Kidney (tissue), 14 donors: ENCODE measurements around the gene DUXB. TPM values are rescaled to one million over a fixed set of nuclear protein-coding genes. Genes with fewer than 3 reads are reported as not detected.

Experiments
- DNase-seq, 5 donors: peaks; one replicate each; pipeline ENCODE4 v3.0.0-alpha.2; 2013 to 2020
- FAIRE-seq: peaks from 2 replicates; lab custom pipeline; 2012; peaks lifted over from hg19 to GRCh38; lab: Jason Lieb, UNC
- H3K27ac ChIP-seq, 2 donors: one replicate each; pipeline ENCODE4 v1.7.0; 2013; ENCODE audit warnings: low read depth in 2 of 2, low read length in 2 of 2, inconsistent platforms in 1 of 2
- H3K27me3 ChIP-seq: one replicate; pipeline ENCODE4 v1.7.1; 2013; ENCODE audit warnings: low read length, inconsistent platforms; ENCODE audit not compliant: control insufficient read depth, insufficient read depth
- H3K36me3 ChIP-seq, 3 donors: one replicate each; pipeline versions ENCODE4 v1.7.0 to v1.7.1; 2013; ENCODE audit warnings: low read length in 3 of 3, control low read depth in 1 of 3, inconsistent platforms in 1 of 3; ENCODE audit not compliant: insufficient read depth in 3 of 3, control insufficient read depth in 2 of 3
- H3K4me1 ChIP-seq, 3 donors: one replicate each; pipeline versions ENCODE4 v1.7.0 to v1.7.1; 2013; ENCODE audit warnings: low read length in 3 of 3, inconsistent platforms in 1 of 3, low read depth in 1 of 3; ENCODE audit not compliant: control insufficient read depth in 2 of 3, insufficient read depth in 2 of 3
- H3K4me3 ChIP-seq, 3 donors: one replicate each; pipeline versions ENCODE4 v1.7.0 to v1.8.1; 2013; ENCODE audit warnings: low read length in 3 of 3, control low read depth in 1 of 3, inconsistent platforms in 1 of 3
- H3K9ac ChIP-seq, 3 donors: one replicate each; pipeline versions ENCODE4 v1.7.0 to v1.7.1; 2013; ENCODE audit warnings: low read length in 3 of 3, control low read depth in 1 of 3, inconsistent platforms in 1 of 3
- H3K9me3 ChIP-seq, 3 donors: one replicate each; pipeline versions ENCODE4 v1.7.0 to v1.7.1; 2013; ENCODE audit warnings: low read length in 3 of 3, control low read depth in 1 of 3, inconsistent platforms in 1 of 3; ENCODE audit not compliant: control insufficient read depth in 2 of 3, insufficient read depth in 1 of 3
- intact Hi-C: fragments of 100-400 bp; cut with DNase I; formaldehyde crosslinking; loops from one replicate; pipeline ENCODE4 v1.11.1; 2022
- polyA plus RNA-seq: library from polyadenylated mRNA; stranded (reverse); fragments of 350-450 nt; fragmentation: Illumina TruSeq; extraction: RNeasy Lipid Tissue Mini Kit (QIAGEN cat#74804); gene quantifications from one replicate; pipeline ENCODE4 v1.2.3, GENCODE V29; 2014; ENCODE audit warnings: low read depth, low replicate concordance; ENCODE audit not compliant: insufficient read depth
- total RNA-seq: library from RNA; stranded (reverse); fragmentation: NEBNext Ultra II Directional; extraction: Animal tissue kit (Norgen Biotek cat#: 25700); gene quantifications from one replicate; pipeline ENCODE4 v1.2.1, GENCODE V29; 2021
- TF ChIP-seq, protein P1 (sequence below): IDR thresholded peaks from 3 replicates; pipeline ENCODE4 v1.5.1; 2012; ENCODE audit warnings: mild to moderate bottlenecking, moderate library complexity, borderline replicate concordance; ENCODE audit not compliant: insufficient read depth; ENCODE audit errors: extremely low read depth
- donor health status: control.
- donor health status: control.
- donor health status: control.
- donor health status: control.
- donor health status: control.
- donor health status: DM: yes; HTN: yes; CAD: no.
- donor health status: Normal renal cell carcinoma (clear cell type).

Gene DUXB
- total and polyA plus RNA-seq, 2 donors from 2014 or later = not detected

DNA sequence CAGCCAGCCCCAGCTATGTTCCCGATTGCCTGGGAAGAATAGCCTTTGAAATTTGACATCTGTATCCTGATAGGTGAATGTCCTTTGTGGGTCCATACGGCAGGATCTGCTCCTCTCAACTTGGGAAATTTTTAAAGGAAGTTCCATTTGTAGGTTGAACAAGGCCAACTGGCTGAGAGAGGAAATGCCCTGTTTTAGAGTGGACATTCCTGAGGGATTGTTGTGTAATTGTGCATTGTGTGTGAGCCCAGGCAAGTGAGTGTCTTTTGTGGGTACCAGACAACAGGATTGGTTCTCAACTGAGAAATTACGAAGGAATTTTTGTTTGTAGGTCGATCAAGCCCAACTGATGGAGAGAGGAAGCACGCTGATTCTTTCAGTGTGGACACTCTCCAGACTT is 21.9 kb downstream of the DUXB start:
- no peaks in the 10 kb centered on the region for H3K9me3 ChIP-seq
- H3K27ac ChIP-seq = no peak overlapping the region
- H3K9ac ChIP-seq = no peak overlapping the region
- no peak for FAIRE-seq
- no peaks in the 10 kb centered on the region for H3K36me3 ChIP-seq
- TF ChIP-seq, protein P1, sequence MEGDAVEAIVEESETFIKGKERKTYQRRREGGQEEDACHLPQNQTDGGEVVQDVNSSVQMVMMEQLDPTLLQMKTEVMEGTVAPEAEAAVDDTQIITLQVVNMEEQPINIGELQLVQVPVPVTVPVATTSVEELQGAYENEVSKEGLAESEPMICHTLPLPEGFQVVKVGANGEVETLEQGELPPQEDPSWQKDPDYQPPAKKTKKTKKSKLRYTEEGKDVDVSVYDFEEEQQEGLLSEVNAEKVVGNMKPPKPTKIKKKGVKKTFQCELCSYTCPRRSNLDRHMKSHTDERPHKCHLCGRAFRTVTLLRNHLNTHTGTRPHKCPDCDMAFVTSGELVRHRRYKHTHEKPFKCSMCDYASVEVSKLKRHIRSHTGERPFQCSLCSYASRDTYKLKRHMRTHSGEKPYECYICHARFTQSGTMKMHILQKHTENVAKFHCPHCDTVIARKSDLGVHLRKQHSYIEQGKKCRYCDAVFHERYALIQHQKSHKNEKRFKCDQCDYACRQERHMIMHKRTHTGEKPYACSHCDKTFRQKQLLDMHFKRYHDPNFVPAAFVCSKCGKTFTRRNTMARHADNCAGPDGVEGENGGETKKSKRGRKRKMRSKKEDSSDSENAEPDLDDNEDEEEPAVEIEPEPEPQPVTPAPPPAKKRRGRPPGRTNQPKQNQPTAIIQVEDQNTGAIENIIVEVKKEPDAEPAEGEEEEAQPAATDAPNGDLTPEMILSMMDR = no peak
- no peak for DNase-seq
- intact Hi-C loops = no loop called here
- no peaks in the 10 kb centered on the region for H3K4me1 ChIP-seq
- H3K27me3 ChIP-seq = no peaks in the 10 kb centered on the region
- no peak overlapping the region for H3K4me3 ChIP-seq

DNA sequence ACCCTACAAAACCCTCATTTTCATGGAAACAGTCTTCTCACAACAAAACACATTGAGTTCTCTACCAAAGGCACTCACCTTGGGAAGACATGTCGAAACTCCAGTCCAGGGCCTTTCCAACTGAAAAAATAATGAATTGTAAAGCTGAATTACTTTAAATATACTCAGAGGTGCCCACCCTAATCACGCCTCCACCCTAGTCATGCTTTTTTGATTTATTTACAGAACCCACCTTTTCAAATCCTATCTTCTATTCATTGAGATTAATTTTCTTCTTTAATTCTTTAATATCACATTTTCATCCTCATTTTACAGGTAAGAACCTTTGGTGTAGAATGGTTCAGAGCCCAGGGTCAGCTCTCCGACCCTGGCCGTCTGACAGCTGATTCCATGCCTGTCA is 24.4 kb downstream of the DUXB start, which contains the start of gene CPHXL2:
Gene CPHXL2 (minus strand): TSS at position 101 of the 400 bp plus-strand sequence. CDS start 10 bp downstream, at position 91.
- DNase-seq = no peak

DNA sequence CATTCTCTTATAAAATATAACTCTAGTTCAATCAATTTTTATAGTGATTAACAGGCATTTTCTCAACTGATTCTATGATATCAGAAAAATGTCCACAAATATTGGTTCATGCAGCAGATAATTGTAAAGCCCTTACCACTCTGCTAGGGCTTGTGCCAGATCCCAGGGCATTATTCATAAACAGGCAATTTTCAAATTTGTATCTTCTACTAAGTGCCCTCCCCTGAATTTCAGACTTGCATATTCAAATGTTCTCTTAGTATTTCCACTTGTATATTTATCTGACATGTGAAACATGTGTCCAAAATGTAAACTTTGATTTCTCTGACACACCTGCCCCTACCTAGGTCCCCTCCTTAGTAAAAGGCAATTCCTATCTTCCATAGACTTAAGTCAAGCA is 33.8 kb downstream of the DUXB start:
- no peak for DNase-seq
- no peak overlapping the region for H3K4me3 ChIP-seq
- no peaks in the 10 kb centered on the region for H3K27me3 ChIP-seq
- FAIRE-seq = no peak
- no peaks in the 10 kb centered on the region for H3K4me1 ChIP-seq
- intact Hi-C loops = no loop called here
- no peaks in the 10 kb centered on the region for H3K36me3 ChIP-seq
- H3K27ac ChIP-seq = no peak overlapping the region
- TF ChIP-seq, protein P1 = no peak
- no peaks in the 10 kb centered on the region for H3K9me3 ChIP-seq
- H3K9ac ChIP-seq = no peak overlapping the region

More for the DNA sequence above, 24.4 kb downstream of the DUXB start, which contains the start of gene CPHXL2:
- Histone ChIP-seq H3K27ac (no peak within 1 kb of the TSS), H3K27me3 (no peaks in the 10 kb centered on the region), H3K9me3 (no peaks in the 10 kb centered on the region), H3K9ac (no peak within 1 kb of the TSS), H3K36me3 (no peaks in the 10 kb centered on the region), H3K4me3 (no peak within 1 kb of the TSS), H3K4me1 (no peaks in the 10 kb centered on the region)
- FAIRE-seq = no peak
- TF ChIP-seq, protein P1 = no peak
- intact Hi-C loops = no loop called here
